GM18511 (cell line): Measurements from ENCODE around the gene CPT1C.
A peak's percentile ranks its signal among the peaks of the same experiment; 100 is the strongest.

Source experiments
- ATAC-seq: cut with Tn5 transposase; IDR thresholded peaks from one replicate; pipeline ENCODE4 v1.9.1; 2021; ENCODE audit warnings: mild to moderate bottlenecking, moderate library complexity; ENCODE audit not compliant: unreplicated experiment

Gene CPT1C

DNA sequence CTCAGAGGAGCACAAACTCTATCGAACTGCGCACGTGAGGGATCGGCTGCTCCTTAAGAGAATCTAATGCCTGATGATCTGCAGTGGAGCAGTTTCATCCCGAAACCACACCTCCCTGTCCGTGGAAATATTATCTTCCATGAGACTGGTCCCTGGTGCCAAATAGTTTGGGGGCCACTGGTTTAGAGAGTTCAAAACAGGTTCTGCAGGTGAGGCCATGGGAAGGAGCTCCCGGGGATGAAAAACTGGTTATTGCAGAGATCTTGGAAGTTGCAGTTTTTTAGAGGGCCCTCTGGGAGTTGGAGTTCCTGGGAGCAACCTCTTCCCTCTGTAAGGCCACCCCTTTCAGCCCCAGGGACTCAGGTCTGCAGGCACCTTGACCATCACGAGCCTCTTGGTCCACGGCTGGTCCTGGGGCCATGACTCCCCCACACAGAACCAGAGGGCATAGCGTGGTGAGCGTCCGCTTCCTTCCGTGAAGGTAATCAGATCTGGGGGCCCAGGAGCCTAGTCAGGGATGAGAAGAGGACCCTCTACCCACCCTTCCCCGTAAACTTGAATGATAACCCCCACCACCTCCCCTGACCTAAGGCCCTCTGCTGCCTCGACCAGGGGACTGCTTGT, 30.5 kb upstream of the CPT1C start:
- ATAC-seq = no peak

DNA sequence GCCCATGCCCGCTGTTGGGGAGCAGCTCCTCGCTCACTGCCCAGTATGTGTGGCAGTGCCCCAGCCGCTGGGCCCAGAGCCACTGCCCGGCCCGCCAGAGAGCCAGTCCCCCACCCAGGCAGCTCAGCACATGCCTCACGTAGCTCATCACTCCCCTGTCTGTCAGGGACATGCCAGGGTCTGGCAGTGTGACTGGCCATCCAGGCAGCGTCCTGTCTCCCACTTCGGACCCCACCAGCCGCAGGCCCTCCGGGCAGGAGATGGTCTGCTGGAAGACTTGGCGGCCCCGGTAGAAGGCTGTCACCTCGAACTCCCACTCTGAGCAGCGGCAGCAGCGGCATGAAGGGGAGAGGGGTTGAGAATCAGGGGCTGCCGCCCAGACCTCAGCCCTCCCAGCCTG, 28.9 kb upstream of the CPT1C start:
- no peak for ATAC-seq

DNA sequence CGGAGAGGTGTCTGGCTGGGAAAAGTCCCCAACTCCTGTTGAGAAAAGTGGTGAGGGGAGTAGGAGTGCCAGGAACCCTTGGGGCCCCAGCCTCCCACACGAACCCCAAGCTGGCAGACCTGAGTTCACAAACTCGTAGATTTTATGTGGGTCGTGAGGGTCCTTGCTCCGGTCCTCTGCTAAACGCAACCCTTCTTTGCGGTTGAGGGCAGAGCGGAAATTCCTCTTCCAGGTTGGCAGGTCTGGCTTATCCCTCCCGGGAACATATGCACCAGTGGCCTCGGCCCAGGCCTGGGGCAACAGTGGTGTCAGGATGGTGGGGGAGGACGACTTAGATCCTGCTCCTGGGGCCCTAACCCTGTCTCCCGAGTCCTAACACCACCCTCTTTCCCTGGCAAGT, 27.7 kb upstream of the CPT1C start:
- no peak for ATAC-seq

DNA sequence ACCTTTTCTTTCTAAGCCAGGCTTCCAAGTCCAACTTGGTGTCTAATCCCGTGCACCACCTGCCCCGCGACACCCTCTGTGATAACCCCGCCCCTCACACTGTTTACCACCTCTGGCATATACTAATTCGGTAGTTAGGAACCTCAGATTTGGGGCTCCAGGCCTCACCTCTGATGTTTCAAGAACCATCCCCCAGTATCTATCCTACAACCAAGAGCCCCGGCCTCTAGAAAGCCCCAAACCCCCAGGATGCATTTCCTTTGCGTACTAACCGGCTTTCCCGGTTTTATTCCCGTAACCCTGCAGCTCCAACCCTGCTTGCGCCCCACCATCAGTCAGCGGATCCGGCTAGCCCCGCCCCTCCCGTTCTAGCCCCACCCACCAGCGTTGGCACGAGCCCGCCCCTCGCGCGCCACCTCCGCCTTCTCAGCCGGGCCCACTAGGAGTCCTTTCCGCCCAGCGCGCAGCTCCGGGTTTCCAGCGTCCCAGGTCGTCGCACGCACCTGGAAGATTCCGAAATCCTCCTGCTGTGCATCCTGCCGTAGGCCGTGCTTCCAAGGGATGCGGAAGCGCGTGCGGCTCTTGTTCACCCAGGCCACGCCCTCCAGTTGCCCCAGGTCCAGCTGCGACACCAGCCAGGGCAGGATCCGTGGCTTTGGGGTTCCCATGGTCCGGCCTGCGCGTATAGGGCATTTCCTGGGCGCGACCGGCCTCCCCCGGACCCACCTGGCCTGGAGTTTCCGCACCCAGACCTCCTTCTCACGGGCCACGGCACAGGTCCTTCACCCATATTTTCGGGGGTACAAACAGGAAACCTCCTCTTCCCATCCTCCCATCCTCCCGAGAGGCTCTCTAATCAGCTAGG, 26.5 kb upstream of the CPT1C start:
- ATAC-seq = no peak

DNA sequence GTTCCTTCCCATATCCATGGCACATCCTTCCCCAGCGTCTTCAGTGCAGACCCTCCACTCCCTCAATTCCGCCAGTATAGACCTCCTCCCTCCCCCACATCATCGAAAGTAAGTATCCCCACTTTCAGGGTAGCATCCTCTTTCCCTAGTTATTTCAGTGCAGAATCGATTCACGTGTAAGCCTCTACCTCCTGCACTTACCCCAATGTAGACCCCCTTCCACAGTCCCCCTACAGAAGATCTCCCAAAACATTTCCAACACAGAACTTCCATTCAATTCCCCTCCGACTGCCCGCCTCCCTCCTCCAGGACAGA, 25.9 kb upstream of the CPT1C start:
- no peak for ATAC-seq

DNA sequence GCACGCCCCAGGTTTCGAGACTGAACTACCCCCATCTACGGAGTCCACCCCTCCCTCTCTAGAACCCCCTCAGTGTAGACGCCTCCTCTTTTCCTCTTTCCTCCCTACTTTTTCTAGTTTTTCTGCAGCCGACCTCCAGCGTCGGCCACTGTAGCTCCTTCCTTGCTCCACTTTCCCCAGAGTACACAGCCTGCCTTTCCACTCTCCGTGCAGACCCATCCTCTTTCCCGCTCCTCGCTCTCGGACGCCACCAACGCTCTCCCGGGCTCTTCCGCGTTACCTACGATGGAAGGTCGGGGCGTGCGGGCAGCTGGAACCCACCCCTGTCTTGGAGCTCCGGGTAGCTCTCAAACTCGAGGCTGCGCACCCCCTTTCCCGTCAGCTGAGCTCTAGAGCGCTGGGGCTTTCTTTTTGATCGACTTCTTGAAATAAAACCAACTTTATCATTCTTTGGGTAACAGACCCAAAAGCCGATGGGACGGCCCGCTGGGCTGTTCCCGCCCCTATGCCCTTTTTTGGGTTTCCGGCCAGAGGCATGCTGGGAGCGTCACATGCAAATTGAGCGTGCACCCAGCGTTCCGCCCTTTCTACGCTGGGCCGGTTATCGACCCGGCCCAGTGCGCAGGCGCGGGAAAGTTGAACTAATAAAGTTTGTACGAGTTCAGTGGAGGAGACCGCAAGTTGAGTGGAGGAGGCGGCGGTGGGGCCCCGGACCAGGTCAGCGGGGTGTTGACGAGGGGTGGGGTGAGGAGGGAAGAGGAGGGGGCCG, 25.4 kb upstream of the CPT1C start, which contains the start of the genes BCL2L12 and IRF3:
Gene BCL2L12 (plus strand): TSS at position 583 of the 769 bp plus-strand sequence. CDS start 760 bp downstream, outside the sequence.
Gene IRF3 (minus strand): TSS at position 507 of the 769 bp plus-strand sequence. CDS start 1,019 bp downstream, outside the sequence.
- peak; percentile 80 for ATAC-seq

DNA sequence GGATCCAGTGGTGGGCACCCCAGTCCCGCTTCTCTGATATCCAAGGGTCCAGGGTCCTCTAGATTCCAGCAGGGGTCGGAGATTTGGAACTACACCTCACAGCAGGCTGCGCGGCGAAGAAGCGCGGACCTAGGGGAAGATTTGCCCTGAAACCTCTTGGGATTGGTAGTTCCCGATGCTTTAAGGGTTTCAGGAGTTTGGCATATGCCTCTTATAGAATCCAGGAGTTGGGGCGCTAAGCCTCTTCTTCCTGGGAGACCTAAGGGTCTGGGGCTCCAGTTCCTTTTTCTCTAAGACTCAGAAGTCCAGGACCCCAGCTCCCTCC, 24.8 kb upstream of the CPT1C start:
- ATAC-seq = no peak

DNA sequence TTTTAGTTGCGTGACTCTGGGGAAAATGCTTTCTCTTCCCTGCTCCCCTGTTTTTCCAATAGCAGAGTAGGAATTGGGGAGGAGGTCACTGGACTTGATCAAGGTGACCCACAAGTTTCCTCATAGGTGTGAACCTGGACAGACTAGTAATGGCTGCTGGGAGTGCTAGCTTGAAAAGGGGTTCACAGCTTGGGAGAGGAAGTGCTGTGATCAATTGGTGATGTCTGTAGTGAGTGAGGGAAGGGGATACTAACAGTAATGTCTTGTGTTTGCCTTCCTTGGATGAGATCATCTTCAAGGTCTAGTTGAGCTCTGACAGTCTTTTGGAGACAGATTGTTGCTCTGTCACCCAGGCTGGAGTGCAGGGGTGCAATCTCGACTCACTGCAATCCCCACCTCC, 23.4 kb upstream of the CPT1C start:
- no peak for ATAC-seq

DNA sequence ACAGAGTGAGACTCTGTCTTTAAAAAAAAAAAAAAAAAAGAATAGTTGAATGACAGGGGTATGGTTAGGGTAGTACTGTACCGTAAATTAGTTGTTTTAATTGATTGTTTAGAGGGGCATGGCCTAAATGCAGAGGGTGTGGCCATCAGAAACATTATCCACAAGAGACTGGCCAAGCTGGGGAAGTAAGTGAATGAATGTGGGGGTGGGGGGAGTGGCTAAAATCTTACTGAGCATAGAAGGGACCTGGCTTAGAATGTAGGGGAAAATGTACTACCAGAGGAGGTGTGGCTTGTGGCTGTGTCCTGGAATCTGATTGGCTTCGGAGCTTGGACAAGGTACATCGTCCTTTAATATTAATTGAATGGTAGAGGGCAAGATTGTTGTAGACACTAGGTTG, 21.4 kb upstream of the CPT1C start:
- no peak for ATAC-seq

DNA sequence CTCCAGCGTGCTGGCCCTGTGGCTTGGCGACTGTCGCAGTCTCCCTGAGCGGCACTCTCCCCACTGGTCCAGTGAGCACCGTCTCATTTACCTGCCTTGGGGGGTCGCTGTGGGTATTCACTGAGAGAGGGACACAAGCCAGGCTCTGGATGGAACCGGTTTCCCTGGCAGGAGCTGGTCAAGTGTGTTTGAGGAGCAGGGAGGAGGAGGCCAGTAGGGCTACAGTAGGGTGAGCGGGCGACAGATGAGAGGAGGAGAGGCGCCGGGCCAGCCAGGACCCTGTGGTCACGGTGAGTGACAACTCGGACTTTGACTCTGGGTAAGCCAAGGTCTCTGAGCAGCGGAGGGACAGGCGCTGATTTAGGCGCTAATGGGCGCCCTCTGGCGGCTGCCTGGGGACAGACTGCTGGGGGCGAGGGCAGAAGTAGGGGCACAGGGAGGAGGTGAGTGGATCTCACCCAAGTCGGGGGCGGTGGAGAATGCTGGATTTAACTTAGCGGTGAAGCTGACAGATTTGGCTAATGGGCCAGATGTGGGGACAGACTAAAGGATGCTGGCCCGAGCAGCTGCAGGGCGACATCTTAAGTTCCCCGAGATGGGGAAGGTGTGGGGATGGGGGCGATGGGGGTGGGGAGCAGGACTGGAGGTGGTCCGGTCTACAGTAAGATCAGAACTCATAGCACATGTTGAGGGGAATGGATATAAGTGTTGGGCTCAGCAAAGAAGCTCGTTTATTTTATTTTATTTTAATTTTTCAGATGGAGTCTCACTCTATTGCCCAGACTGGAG, 18.6 kb upstream of the CPT1C start:
- no peak for ATAC-seq

DNA sequence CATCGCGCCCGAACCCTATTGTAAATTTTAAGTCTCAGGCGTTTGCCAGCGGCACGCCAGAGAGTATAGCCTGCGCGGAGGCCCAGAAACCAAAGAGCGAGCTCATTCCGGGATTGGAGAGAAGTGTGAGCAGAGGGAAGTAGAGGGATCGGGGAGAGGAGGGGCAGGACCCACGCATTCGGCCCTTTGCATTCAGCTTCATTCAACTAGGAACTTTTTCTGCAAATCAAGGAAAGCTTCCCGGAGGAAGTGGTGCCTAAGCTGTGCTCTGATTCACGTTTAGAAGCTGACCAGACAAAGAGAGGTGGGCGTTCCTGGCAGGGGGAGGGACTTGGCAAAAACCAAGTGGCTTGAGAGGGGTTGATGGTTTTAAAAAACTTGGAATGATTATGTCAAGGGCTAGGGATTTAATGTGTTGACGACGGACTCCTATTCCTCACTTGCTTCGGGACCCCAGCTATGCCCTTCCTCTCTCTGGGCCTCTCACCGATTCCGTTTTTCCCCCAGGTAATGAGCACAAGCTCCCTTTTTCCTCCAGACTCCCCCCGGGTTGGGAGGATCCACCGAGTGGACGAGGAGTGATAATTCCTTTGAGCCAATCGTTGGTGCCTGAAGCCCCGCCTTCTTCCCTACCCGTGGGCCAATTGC, 14.7 kb upstream of the CPT1C start:
- ATAC-seq = peak; percentile 28

DNA sequence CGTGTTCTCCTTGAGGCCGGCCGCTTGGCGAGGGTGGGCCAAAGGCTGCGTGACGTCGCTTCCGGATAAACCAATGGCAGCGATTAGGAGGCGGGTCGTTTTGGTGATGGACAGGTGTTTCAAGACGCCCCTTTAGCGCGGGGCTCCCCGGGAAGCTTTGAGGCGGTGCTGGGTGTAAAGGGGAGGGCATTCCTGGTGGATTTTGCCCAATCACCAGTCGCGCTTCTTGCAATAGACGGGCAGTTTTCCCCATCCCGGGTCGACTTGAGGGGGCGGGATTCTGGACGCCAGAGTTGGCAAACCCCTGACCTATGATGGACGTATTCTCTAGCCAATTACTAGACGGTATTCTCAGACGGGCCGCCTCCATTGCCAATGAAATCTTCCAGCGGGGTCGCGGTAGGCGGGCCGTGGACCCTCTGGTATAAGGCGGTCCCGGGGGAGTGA, 14.1 kb upstream of the CPT1C start:
- peak; percentile 77 for ATAC-seq

DNA sequence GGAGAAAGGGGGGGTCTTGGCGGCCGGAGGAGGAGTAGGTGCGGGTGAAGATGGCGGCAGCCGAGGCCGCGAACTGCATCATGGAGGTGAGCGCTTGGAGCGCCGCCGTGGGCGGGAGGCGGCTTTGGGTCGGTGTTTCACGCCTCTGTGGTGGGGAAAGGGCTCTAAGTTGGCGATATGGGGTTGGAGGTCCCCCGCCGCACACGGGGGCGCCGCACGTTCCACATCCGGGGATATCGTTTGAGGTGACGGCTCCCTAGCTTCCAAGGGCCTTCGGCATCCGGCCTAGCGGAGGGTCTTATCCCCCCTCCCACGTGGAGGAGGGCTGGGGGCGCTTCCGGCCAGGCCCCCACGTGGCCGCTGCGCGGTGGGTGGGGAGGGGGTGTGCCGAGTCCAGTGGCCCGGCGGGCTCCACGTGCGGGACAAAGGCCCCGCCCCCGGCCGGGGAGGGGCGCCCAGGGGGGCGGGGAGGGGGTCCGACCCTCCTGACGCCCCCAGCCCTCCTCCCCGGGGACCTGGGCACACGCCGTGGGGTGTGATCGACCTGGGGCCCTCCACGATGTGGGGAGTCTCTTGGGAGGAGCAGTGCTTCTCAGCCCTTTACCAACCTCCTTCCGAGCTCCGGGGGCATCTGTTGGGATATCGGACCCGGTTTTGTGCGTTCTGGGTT, 13.6 kb upstream of the CPT1C start, which contains the start of gene PRMT1:
Gene PRMT1 (plus strand): TSS at position 41 of the 670 bp plus-strand sequence. CDS start 10 bp downstream, at position 51.
- ATAC-seq = no peak

DNA sequence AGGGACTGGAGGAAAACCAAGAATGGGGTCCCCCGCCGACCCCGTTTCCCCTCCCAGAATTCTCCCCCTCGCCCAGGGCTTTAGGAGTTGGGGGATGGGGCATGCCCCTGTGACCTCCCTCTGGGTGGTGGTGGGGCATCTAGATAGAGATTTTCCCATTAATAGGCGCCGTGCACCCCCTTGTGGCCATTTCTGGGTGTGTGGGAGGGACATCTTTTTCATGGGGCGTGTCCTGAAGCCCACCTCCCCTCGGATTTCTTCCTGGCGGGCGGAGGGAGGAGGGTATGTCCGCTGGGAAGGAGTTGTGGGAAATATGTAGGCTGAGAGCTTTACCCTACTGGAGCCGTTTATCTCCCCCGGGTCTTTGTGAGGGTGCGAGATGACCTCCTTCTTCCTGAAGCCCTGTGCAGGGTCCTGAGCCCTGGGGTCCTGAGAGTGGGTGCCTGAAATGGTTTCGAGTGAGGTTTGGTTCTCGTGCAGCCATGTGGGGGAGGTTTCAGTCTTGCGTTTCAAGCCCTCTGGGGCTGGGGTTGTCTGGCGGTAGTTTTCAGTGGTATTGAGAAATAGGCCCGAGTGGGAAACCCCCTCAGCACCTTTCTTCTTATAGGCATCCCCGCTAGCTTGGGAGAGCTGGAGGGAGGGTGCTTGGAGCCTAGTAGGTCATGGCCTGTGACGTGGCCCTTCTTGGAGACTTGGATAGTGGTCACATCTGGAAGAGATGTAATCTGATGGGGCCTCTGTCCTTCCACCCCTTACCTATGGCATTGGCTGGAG, 12.8 kb upstream of the CPT1C start:
- no peak for ATAC-seq

DNA sequence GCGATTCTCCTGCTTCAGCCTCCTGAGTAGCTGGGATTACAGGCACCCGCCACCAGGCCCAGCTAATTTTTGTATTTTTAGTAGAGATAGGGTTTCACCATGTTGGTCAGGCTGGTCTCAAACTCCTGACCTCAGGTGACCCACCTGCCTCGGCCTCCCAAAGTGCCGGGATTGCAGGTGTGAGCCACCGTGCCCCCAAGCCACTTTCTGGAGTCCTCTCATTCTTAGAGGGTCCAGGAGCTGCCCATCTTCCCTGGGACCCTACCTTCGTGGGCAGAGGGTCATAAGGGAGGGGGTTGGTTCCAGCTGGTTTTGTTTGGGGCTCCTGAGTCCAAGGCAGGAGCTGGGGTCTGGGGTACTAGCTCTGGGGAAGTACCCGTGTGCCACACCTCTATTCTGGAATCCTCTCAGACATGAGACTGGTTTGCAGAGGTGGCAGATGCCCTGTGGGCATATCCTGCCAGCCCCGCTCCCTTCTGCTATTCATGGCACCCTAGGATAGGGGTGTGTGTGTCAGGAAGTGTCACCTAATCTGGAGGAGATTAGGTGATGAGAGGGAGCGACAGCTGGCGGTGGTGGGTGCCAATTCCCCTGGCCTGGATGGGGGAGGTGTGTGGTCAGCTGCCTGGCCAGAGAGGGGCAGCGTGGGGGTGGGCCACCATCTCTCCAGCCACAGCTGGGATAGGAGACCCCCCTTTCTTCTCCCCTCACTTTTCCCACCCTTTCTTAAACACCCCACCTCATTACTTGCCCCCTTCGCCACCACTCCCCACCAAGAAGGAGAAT, 11.7 kb upstream of the CPT1C start:
- ATAC-seq = no peak

DNA sequence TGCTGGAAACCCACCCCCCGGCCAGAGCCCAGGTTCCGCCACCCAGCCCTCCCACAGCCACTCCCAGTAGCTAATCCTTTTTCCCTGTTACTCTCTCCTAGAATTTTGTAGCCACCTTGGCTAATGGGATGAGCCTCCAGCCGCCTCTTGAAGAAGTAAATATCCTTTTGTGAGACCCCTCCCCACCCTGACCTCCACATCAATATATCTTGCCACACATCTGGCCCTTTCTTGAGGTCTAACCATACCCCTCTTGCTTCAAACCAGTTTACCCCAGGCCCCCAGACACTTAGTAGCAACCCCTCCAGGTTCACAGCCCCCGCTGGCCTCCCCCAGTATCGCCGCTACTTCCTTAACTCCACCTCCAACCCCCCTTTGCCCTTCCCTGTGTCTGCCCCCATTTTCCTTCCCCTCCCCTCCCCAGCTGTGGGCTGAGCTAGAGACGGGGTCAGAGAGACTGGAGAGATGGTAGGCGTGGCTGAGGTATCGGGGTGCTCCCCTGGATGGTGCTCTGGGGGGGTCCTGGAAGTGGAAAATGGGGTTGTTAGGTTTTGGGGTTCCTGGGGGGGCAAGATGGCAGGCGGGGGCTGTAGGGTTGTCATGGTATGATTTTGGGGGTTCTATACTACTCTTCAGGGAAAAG, 11.0 kb upstream of the CPT1C start:
- ATAC-seq = no peak

DNA sequence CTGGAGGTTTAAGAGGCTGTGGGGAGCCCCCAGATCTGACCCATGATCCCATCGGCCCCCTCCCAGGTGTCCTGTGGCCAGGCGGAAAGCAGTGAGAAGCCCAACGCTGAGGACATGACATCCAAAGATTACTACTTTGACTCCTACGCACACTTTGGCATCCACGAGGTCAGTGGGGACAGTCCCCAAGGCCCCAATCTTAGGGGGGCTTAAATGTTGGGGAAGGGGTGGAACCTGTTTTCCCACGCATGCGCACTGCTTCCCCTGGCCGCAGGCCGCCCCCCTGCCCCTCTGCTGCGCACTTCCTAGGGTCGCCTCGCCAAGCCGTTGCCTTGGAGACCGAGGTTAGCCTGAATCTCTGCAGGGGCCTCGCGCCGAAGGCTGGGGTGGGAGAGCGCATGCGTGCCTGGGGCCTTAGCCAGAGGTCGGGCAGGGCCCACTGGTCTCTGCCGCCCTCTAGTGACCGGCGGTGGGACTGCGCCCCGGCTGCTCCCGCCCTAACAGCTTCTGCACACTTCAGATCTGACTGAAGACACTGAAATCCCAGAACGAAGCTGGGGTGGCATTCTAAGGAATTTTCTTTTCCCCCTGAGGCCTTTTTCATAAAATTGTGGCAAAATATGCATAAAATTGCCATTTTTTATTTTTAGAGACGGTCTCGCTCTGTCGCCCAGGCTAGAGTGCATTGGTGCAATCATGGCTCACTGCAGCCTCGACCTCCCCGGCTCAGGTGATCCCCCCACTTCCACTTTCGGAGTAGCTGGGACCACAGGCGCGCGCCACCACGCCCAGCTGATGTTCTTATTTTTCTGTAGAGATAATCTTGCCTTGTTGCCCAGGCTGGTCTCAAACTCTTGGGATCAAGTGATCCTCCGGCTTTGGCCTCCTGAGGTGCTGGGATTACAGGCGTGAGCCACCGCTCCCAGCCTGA, 10.2 kb upstream of the CPT1C start:
- ATAC-seq = no peak
